ENCODE data around the gene ZBTB42.

GRCh38 chr14:104802394-104803184 lies 1.7 kb downstream of the ZBTB42 start:
- no peak for TF ChIP-seq REST (IDR thresholded peaks at IDR 0.05; ENCODE audit: insufficient read depth in 1 of 2, low read depth in 2 of 2, low read length in 1 of 2)
- TF ChIP-seq, protein P1, sequence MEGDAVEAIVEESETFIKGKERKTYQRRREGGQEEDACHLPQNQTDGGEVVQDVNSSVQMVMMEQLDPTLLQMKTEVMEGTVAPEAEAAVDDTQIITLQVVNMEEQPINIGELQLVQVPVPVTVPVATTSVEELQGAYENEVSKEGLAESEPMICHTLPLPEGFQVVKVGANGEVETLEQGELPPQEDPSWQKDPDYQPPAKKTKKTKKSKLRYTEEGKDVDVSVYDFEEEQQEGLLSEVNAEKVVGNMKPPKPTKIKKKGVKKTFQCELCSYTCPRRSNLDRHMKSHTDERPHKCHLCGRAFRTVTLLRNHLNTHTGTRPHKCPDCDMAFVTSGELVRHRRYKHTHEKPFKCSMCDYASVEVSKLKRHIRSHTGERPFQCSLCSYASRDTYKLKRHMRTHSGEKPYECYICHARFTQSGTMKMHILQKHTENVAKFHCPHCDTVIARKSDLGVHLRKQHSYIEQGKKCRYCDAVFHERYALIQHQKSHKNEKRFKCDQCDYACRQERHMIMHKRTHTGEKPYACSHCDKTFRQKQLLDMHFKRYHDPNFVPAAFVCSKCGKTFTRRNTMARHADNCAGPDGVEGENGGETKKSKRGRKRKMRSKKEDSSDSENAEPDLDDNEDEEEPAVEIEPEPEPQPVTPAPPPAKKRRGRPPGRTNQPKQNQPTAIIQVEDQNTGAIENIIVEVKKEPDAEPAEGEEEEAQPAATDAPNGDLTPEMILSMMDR (IDR thresholded peaks at IDR 0.05), result no peak
- TF ChIP-seq POLR2AphosphoS5 (IDR thresholded peaks at IDR 0.05; ENCODE audit: low read depth, low read length), result no peak
- TF ChIP-seq SIN3A (IDR thresholded peaks at IDR 0.05; ENCODE audit: borderline replicate concordance, insufficient read depth, low read depth, low read length), result no peak
